Kidney (tissue), 14 donors: ENCODE data around the gene HSPA9. TPM values are rescaled to one million over a fixed set of nuclear protein-coding genes. Genes with fewer than 3 reads are reported as not detected.
A peak's percentile ranks its signal among the peaks of the same experiment; 100 is the strongest.

Experiments used
- DNase-seq, 5 donors: peaks; one replicate each; pipeline ENCODE4 v3.0.0-alpha.2; 2013 to 2020
- FAIRE-seq: peaks from 2 replicates; lab custom pipeline; 2012; peaks lifted over from hg19 to GRCh38; lab: Jason Lieb, UNC
- H3K27ac ChIP-seq, 2 donors: one replicate each; pipeline ENCODE4 v1.7.0; 2013; ENCODE audit warnings: low read depth in 2 of 2, low read length in 2 of 2, inconsistent platforms in 1 of 2
- H3K27me3 ChIP-seq: one replicate; pipeline ENCODE4 v1.7.1; 2013; ENCODE audit warnings: low read length, inconsistent platforms; ENCODE audit not compliant: control insufficient read depth, insufficient read depth
- H3K36me3 ChIP-seq, 3 donors: one replicate each; pipeline versions ENCODE4 v1.7.0 to v1.7.1; 2013; ENCODE audit warnings: low read length in 3 of 3, control low read depth in 1 of 3, inconsistent platforms in 1 of 3; ENCODE audit not compliant: insufficient read depth in 3 of 3, control insufficient read depth in 2 of 3
- H3K4me1 ChIP-seq, 3 donors: one replicate each; pipeline versions ENCODE4 v1.7.0 to v1.7.1; 2013; ENCODE audit warnings: low read length in 3 of 3, inconsistent platforms in 1 of 3, low read depth in 1 of 3; ENCODE audit not compliant: control insufficient read depth in 2 of 3, insufficient read depth in 2 of 3
- H3K4me3 ChIP-seq, 3 donors: one replicate each; pipeline versions ENCODE4 v1.7.0 to v1.8.1; 2013; ENCODE audit warnings: low read length in 3 of 3, control low read depth in 1 of 3, inconsistent platforms in 1 of 3
- H3K9ac ChIP-seq, 3 donors: one replicate each; pipeline versions ENCODE4 v1.7.0 to v1.7.1; 2013; ENCODE audit warnings: low read length in 3 of 3, control low read depth in 1 of 3, inconsistent platforms in 1 of 3
- H3K9me3 ChIP-seq, 3 donors: one replicate each; pipeline versions ENCODE4 v1.7.0 to v1.7.1; 2013; ENCODE audit warnings: low read length in 3 of 3, control low read depth in 1 of 3, inconsistent platforms in 1 of 3; ENCODE audit not compliant: control insufficient read depth in 2 of 3, insufficient read depth in 1 of 3
- intact Hi-C: fragments of 100-400 bp; cut with DNase I; formaldehyde crosslinking; loops from one replicate; pipeline ENCODE4 v1.11.1; 2022
- polyA plus RNA-seq: library from polyadenylated mRNA; stranded (reverse); fragments of 350-450 nt; fragmentation: Illumina TruSeq; extraction: RNeasy Lipid Tissue Mini Kit (QIAGEN cat#74804); gene quantifications from one replicate; pipeline ENCODE4 v1.2.3, GENCODE V29; 2014; ENCODE audit warnings: low read depth, low replicate concordance; ENCODE audit not compliant: insufficient read depth
- total RNA-seq: library from RNA; stranded (reverse); fragmentation: NEBNext Ultra II Directional; extraction: Animal tissue kit (Norgen Biotek cat#: 25700); gene quantifications from one replicate; pipeline ENCODE4 v1.2.1, GENCODE V29; 2021
- TF ChIP-seq, protein P1 (sequence below): IDR thresholded peaks from 3 replicates; pipeline ENCODE4 v1.5.1; 2012; ENCODE audit warnings: mild to moderate bottlenecking, moderate library complexity, borderline replicate concordance; ENCODE audit not compliant: insufficient read depth; ENCODE audit errors: extremely low read depth
- donor health status: control.
- donor health status: control.
- donor health status: control.
- donor health status: control.
- donor health status: control.
- donor health status: DM: yes; HTN: yes; CAD: no.
- donor health status: Normal renal cell carcinoma (clear cell type).

Gene HSPA9
- total and polyA plus RNA-seq, 2 donors from 2014 or later, result 192 to 331 TPM

DNA sequence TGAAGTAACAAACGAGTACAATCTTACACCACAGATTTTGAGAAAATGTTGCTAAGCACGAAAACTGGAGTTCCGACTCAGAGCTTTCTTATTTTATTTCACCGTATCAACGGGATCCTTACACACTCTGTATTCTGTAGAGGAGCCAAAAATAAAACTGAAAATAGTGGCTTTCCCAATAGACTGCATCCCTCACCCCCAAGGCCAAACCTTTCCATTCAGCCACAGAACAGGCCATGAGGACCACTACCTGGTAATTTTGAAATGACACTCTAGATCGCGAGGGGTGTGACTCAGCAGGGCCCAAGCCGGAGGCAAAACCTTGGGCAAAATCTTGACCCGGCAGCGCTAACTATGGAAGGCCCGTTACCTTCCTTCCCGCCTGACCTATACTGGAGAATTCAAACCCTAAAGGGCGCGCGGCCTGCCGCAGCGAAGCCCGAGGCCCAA is 432 bp downstream of the HSPA9 start:
- intact Hi-C loops, result no loop called here
- H3K9me3 ChIP-seq, result no peaks in the 10 kb centered on the region
- H3K4me3 ChIP-seq, result peak overlapping the region; percentile 95 to 97 (median 95)
- peaks cover 0 to 3% (median 3%) of the 10 kb centered on the region in 3 donors for H3K4me1 ChIP-seq
- H3K27ac ChIP-seq, result peak overlapping the region; percentile 99 to 100
- peak overlapping the region; percentile 95 to 100 (median 99) for H3K9ac ChIP-seq
- peaks cover 8 to 25% (median 21%) of the 10 kb centered on the region in 3 donors for H3K36me3 ChIP-seq
- FAIRE-seq, result no peak
- no peak for DNase-seq
- TF ChIP-seq, protein P1, sequence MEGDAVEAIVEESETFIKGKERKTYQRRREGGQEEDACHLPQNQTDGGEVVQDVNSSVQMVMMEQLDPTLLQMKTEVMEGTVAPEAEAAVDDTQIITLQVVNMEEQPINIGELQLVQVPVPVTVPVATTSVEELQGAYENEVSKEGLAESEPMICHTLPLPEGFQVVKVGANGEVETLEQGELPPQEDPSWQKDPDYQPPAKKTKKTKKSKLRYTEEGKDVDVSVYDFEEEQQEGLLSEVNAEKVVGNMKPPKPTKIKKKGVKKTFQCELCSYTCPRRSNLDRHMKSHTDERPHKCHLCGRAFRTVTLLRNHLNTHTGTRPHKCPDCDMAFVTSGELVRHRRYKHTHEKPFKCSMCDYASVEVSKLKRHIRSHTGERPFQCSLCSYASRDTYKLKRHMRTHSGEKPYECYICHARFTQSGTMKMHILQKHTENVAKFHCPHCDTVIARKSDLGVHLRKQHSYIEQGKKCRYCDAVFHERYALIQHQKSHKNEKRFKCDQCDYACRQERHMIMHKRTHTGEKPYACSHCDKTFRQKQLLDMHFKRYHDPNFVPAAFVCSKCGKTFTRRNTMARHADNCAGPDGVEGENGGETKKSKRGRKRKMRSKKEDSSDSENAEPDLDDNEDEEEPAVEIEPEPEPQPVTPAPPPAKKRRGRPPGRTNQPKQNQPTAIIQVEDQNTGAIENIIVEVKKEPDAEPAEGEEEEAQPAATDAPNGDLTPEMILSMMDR, result no peak
- no peaks in the 10 kb centered on the region for H3K27me3 ChIP-seq

DNA sequence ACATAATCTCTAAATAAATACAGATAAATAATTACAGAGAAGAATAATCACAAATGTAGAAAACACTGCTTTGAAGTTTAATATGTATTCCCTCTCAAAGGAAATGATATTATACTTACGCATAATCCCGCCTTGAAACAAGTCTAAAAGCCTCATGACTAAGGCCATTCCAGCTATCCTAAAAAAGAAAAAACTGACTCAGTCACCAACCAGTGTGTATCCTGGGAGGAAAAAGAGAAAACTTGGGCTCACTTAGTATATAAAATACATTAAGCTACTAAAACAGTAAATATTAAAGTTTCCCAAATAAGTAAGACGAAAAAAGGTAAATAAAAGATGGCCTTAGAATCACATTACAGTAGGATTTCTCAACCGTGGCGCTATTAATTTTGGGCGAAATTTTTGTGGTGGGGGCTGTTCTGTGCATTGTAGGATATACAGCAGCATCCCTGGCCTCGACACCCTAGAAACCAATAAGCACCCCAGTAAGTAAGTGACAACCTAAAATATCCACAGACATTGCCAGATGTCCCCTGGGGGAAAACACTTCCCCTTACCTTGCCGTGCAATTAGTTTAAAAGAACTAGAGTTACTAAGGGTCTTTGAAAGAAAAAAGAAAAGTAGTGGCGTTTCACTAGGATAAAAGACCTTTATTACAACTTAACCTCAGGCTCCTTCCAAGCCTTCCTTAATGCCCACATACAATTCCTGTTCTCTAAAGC is 1.1 kb downstream of the HSPA9 start:
- Histone ChIP-seq H3K36me3 (peaks cover 11 to 30% (median 21%) of the 10 kb centered on the region in 3 donors), H3K4me3 (peak overlapping the region; percentile 95 to 97 (median 95)), H3K9ac (peak overlapping the region; percentile 95 to 100 (median 99)), H3K27me3 (no peaks in the 10 kb centered on the region), H3K27ac (peak overlapping the region in 1 of 2 donors; percentile 99), H3K4me1 (peaks cover 0 to 6% (median 0%) of the 10 kb centered on the region in 3 donors), H3K9me3 (no peaks in the 10 kb centered on the region)
- TF ChIP-seq, protein P1, result no peak
- no peak for DNase-seq
- intact Hi-C loops, result no loop called here
- no peak for FAIRE-seq

DNA sequence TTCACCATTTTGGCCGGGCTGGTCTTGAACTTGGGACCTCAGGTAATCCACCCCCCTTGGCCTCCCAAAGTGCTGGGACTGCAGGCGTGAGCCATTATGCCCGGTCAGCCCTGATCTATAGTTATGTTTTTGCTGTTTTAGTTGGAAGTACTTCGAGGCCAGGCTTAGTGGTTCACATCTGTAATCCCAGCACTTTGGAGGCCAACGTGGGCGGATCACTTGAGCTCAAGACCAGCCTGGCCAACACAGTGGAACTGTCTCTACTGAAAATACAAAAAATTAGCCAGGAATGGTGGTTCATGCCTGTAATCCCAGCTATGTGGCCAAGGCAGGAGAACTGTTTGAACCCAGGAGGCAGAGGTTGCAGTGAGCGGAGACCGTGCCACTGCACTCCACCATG is 2.0 kb downstream of the HSPA9 start:
- DNase-seq (no peak), FAIRE-seq (no peak)
- no peak overlapping the region for H3K27ac ChIP-seq
- intact Hi-C loops, result no loop called here
- H3K4me3 ChIP-seq, result no peak overlapping the region
- TF ChIP-seq, protein P1, result no peak
- H3K4me1 ChIP-seq, result peaks cover 0 to 11% (median 0%) of the 10 kb centered on the region in 3 donors
- H3K9me3 ChIP-seq, result no peaks in the 10 kb centered on the region
- no peak overlapping the region for H3K9ac ChIP-seq
- H3K36me3 ChIP-seq, result peaks cover 13 to 38% (median 26%) of the 10 kb centered on the region in 3 donors
- no peaks in the 10 kb centered on the region for H3K27me3 ChIP-seq
